OCI-LY1 (cell line): ENCODE results near the gene SLC4A1AP.

Experiments
- H2AFZ ChIP-seq: fragments of 200-600 bp; sonication (generic), shearing (Covaris generic); 2 replicates; pipeline ENCODE4 v1.6.0; 2014; ENCODE audit warnings: antibody characterized with exemption, mild to moderate bottlenecking, low read length
- H3F3A ChIP-seq: fragments of 200-600 bp; sonication (generic), shearing (Covaris generic); 2 replicates; pipeline ENCODE4 v1.6.0; 2014; ENCODE audit warnings: mild to moderate bottlenecking, antibody characterized with exemption, low read length, moderate library complexity; ENCODE audit not compliant: insufficient read depth
- H3K27ac ChIP-seq: fragments of 200-600 bp; sonication (generic); 2 replicates; pipeline ENCODE4 v1.5.1; 2014; ENCODE audit warnings: low read length, mixed run types, mild to moderate bottlenecking, low read depth; ENCODE audit not compliant: poor library complexity, severe bottlenecking
- H3K27me3 ChIP-seq: fragments of 200-600 bp; sonication (generic); 2 replicates; pipeline ENCODE4 v1.6.0; 2014; ENCODE audit warnings: antibody characterized with exemption, mild to moderate bottlenecking, low read length, moderate library complexity; ENCODE audit not compliant: insufficient read depth
- H3K36me3 ChIP-seq: fragments of 200-600 bp; sonication (generic); 2 replicates; pipeline ENCODE4 v1.6.1; 2014; ENCODE audit warnings: mild to moderate bottlenecking, antibody characterized with exemption, low read length, moderate library complexity, mixed read lengths; ENCODE audit not compliant: insufficient read depth
- H3K4me1 ChIP-seq: fragments of 200-600 bp; sonication (generic); 2 replicates; pipeline ENCODE4 v1.5.1; 2014; ENCODE audit warnings: mild to moderate bottlenecking, low read length, moderate library complexity; ENCODE audit not compliant: insufficient read depth, severe bottlenecking
- H3K4me2 ChIP-seq: fragments of 200-600 bp; sonication (generic), shearing (Covaris generic); 2 replicates; pipeline ENCODE4 v1.6.1; 2014; ENCODE audit warnings: low read length
- H3K4me3 ChIP-seq: fragments of 200-600 bp; sonication (generic); 2 replicates; pipeline ENCODE4 v1.5.1; 2014; ENCODE audit warnings: low read length, low read depth, mild to moderate bottlenecking, mixed read lengths; ENCODE audit not compliant: poor library complexity, severe bottlenecking
- H3K79me2 ChIP-seq: fragments of 200-600 bp; shearing (Covaris generic); 2 replicates; pipeline ENCODE4 v1.6.1; 2016; ENCODE audit warnings: mixed run types, low read length, mixed read lengths; ENCODE audit not compliant: insufficient read depth
- H3K9ac ChIP-seq: fragments of 200-600 bp; sonication (generic), shearing (Covaris generic); 2 replicates; pipeline ENCODE4 v1.6.1; 2014; ENCODE audit warnings: mild to moderate bottlenecking, low read length, mixed read lengths
- H3K9me2 ChIP-seq: fragments of 200-600 bp; sonication (generic), shearing (Covaris generic); 2 replicates; pipeline ENCODE4 v1.6.1; 2014; ENCODE audit warnings: low read depth, mild to moderate bottlenecking, low read length, mixed read lengths
- H3K9me3 ChIP-seq: fragments of 200-600 bp; shearing (Covaris generic); 2 replicates; pipeline ENCODE4 v1.6.1; 2014; ENCODE audit warnings: low read length, mixed read lengths
- H4K20me1 ChIP-seq: fragments of 200-600 bp; sonication (generic), shearing (Covaris generic); 2 replicates; pipeline ENCODE4 v1.6.0; 2016; ENCODE audit warnings: mild to moderate bottlenecking, low read length; ENCODE audit not compliant: insufficient read depth
- CTCF ChIP-seq: fragments of 200-600 bp; sonication (generic), shearing (Covaris generic); IDR thresholded peaks from 2 replicates; pipeline ENCODE4 v1.5.1; 2017; ENCODE audit warnings: mild to moderate bottlenecking, antibody characterized with exemption, low read length, moderate library complexity, mixed read lengths
- EZH2 ChIP-seq: fragments of 200-600 bp; sonication (generic), shearing (Covaris generic); IDR thresholded peaks from 2 replicates; pipeline ENCODE4 v1.8.0; 2017; ENCODE audit warnings: borderline replicate concordance, mixed run types, mild to moderate bottlenecking, antibody characterized with exemption, low read length, moderate library complexity, mixed read lengths

Gene SLC4A1AP

GRCh38 chr2:27713201-27713600 is 49.5 kb downstream of the SLC4A1AP start:
- H2AFZ ChIP-seq: no peak overlapping the region
- no peaks in the 10 kb centered on the region for H3K9me3 ChIP-seq
- no peaks in the 10 kb centered on the region for H3F3A ChIP-seq
- H3K27ac ChIP-seq: no peak overlapping the region
- H3K4me2 ChIP-seq: no peak overlapping the region
- H3K4me3 ChIP-seq: no peak overlapping the region
- H3K27me3 ChIP-seq: 0 out of 2 replicates have a peak, but pooled peaks cover 3% of the 10 kb centered on the region
- no peaks in the 10 kb centered on the region for H3K4me1 ChIP-seq
- H3K9ac ChIP-seq: no peak overlapping the region
- no peaks in the 10 kb centered on the region for H3K36me3 ChIP-seq
- H3K79me2 ChIP-seq: no peaks in the 10 kb centered on the region
- TF ChIP-seq EZH2 (no peak), CTCF (no peak)
- no peaks in the 10 kb centered on the region for H4K20me1 ChIP-seq
- no peaks in the 10 kb centered on the region for H3K9me2 ChIP-seq

DNA sequence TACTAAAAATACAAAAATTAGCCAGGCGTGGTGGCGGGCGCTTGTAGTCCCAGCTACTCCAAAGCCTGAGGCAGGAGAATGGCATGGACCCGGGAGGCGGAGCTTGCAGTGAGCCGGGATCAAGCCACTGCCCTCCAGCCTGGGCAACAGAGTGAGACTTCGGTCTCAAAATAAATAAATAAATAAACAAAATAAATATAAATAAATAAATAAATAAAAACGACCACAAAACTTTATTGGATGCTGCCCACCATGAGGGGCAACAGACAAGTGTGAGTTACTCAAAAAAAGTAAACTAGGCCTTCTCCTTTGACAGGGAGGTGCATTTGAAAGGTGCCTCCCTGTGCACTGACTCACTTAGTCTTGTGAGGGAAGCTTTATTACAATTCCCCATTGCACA is 50.4 kb downstream of the SLC4A1AP start:
- H3K27ac ChIP-seq: no peak overlapping the region
- H3K4me2 ChIP-seq: no peak overlapping the region
- no peak overlapping the region for H2AFZ ChIP-seq
- no peaks in the 10 kb centered on the region for H3K9me2 ChIP-seq
- TF ChIP-seq CTCF (no peak), EZH2 (no peak)
- no peaks in the 10 kb centered on the region for H3K9me3 ChIP-seq
- H3K27me3 ChIP-seq: 0 out of 2 replicates have a peak, but pooled peaks cover 3% of the 10 kb centered on the region
- H3K9ac ChIP-seq: no peak overlapping the region
- H3K36me3 ChIP-seq: no peaks in the 10 kb centered on the region
- H4K20me1 ChIP-seq: no peaks in the 10 kb centered on the region
- H3K79me2 ChIP-seq: no peaks in the 10 kb centered on the region
- H3K4me3 ChIP-seq: no peak overlapping the region
- no peaks in the 10 kb centered on the region for H3K4me1 ChIP-seq
- H3F3A ChIP-seq: no peaks in the 10 kb centered on the region

GRCh38 chr2:27714851-27715291 is 51.2 kb downstream of the SLC4A1AP start:
- TF ChIP-seq CTCF (no peak), EZH2 (no peak)
- H3K4me3 ChIP-seq: no peak overlapping the region
- H3K36me3 ChIP-seq: no peaks in the 10 kb centered on the region
- H3K9me2 ChIP-seq: no peaks in the 10 kb centered on the region
- no peaks in the 10 kb centered on the region for H3K79me2 ChIP-seq
- no peaks in the 10 kb centered on the region for H3K4me1 ChIP-seq
- no peak overlapping the region for H3K9ac ChIP-seq
- H4K20me1 ChIP-seq: no peaks in the 10 kb centered on the region
- H3K4me2 ChIP-seq: no peak overlapping the region
- no peaks in the 10 kb centered on the region for H3K9me3 ChIP-seq
- H3F3A ChIP-seq: no peaks in the 10 kb centered on the region
- H2AFZ ChIP-seq: no peak overlapping the region
- H3K27me3 ChIP-seq: 0 out of 2 replicates have a peak, but pooled peaks cover 3% of the 10 kb centered on the region
- H3K27ac ChIP-seq: no peak overlapping the region
